Activated T-helper 9 cell treated with anti-CD3 and anti-CD28 coated beads, Interleukin-2, amount 50 U/mL, for 16 hours (primary cell): ENCODE measurements around the gene ATP11A.

Experiments
- DNase-seq: peaks from one replicate; pipeline ENCODE4 v3.0.0-alpha.2; 2020; ENCODE audit warnings: low read depth

The ATP11A gene

DNA sequence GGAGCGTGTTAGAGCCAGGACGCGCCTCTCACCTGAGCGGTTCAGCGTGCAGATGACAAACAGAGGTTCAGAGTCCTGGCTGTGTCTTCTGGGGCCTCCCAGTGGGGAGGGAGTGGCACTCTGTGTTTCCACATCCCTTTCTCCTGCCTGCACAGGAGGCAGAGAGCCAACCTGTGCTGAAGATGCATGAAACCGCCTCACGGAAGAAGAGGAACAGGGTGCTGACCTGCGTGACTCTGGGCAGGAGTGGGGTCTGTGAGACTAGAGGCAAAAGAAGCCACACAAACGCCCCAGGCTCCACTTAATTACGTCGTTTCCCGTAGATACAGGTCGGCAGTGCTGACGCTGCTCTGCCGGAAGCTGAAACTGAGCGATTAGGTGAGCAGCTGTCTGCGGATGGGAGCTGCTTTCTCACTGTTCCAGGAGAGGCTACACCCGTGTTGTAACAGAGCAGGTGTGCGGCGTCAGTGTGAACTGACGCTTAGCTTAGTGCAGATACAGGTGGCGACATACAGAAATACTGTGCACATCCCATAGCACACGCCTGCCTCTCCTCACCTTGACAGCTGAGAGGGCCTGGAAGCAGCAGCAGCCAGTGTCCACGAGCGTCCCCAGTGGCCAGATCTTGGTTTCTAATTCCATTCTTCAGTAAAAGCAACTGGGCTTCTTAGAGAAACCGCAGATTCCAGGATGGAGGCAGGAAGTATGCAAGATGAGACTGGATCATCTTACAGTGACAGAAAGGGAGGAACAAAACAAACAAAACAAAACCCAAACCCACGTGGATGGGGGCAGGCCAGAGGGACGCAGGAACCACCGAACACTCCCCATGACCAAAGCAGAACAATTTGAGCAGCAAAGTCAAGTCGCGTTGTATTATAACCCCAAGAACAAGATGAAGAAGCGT, 241.4 kb downstream of the ATP11A start:
- DNase-seq: no peak

GRCh38 chr13:112932971-112933370, 243.1 kb downstream of the ATP11A start:
- DNase-seq: no peak

GRCh38 chr13:112933649-112934048, 243.8 kb downstream of the ATP11A start:
- no peak for DNase-seq

GRCh38 chr13:112934078-112934477, 244.2 kb downstream of the ATP11A start:
- no peak for DNase-seq
